OCI-LY3 (cell line): ENCODE measurements around the gene MYBPHL.

Source experiments
- H2AFZ ChIP-seq: fragments of 200-600, 300-600 bp; shearing (Covaris generic); 2 replicates; pipeline ENCODE4 v1.6.0; 2014; ENCODE audit warnings: antibody characterized with exemption, low read depth, low read length
- H3K27ac ChIP-seq: fragments of 200-600, 300-600 bp; sonication (generic); 2 replicates; pipeline ENCODE4 v1.5.1; 2014; ENCODE audit warnings: mild to moderate bottlenecking, low read length, moderate library complexity, mixed read lengths
- H3K27me3 ChIP-seq: fragments of 200-600, 300-600 bp; sonication (generic); 2 replicates; pipeline ENCODE4 v1.6.1; 2014; ENCODE audit warnings: low read depth, low read length, mixed read lengths
- H3K36me3 ChIP-seq: fragments of 200-600, 300-600 bp; sonication (generic); replicated peaks from 2 replicates; pipeline ENCODE3; 2014; ENCODE audit warnings: low read depth, low read length, mixed read lengths
- H3K4me1 ChIP-seq: fragments of 300-600, 200-600 bp; sonication (generic); 2 replicates; pipeline ENCODE4 v1.6.1; 2014; ENCODE audit warnings: low read length, mixed read lengths
- H3K4me2 ChIP-seq: fragments of 200-600, 300-600 bp; sonication (generic); 2 replicates; pipeline ENCODE4 v1.6.1; 2014; ENCODE audit warnings: low read length, mixed read lengths
- H3K4me3 ChIP-seq: fragments of 300-600, 200-600 bp; sonication (generic); 2 replicates; pipeline ENCODE4 v1.5.1; 2014; ENCODE audit warnings: antibody characterized with exemption, mild to moderate bottlenecking, low read length, moderate library complexity
- H3K79me2 ChIP-seq: fragments of 300-600, 200-600 bp; shearing (Covaris generic); 2 replicates; pipeline ENCODE4 v1.6.1; 2014; ENCODE audit warnings: mild to moderate bottlenecking, low read length, mixed read lengths
- H3K9ac ChIP-seq: fragments of 300-600, 200-600 bp; shearing (Covaris generic); 2 replicates; pipeline ENCODE4 v1.6.0; 2014; ENCODE audit warnings: mild to moderate bottlenecking, low read length, moderate library complexity
- H3K9me3 ChIP-seq: fragments of 200-600, 300-600 bp; shearing (Covaris generic); 2 replicates; pipeline ENCODE4 v1.6.1; 2014; ENCODE audit warnings: low read length, mixed read lengths; ENCODE audit not compliant: insufficient read depth
- H4K20me1 ChIP-seq: fragments of 200-600, 300-600 bp; sonication (generic); 2 replicates; pipeline ENCODE4 v1.6.1; 2016; ENCODE audit warnings: low read length, mixed read lengths; ENCODE audit not compliant: insufficient read depth
- CTCF ChIP-seq: fragments of 200-600, 300-600 bp; sonication (generic); IDR thresholded peaks from 2 replicates; pipeline ENCODE4 v1.5.1; 2014; ENCODE audit warnings: antibody characterized with exemption, low read length, low read depth
- EZH2phosphoT487 ChIP-seq: fragments of 200-600 bp; shearing (Covaris generic); IDR thresholded peaks from 2 replicates; pipeline ENCODE4 v1.6.1; 2018; ENCODE audit warnings: antibody characterized with exemption, mixed run types, low read depth

MYBPHL gene

GRCh38 chr1:109301874-109302273 is 4.9 kb downstream of the MYBPHL start:
- no peaks in the 10 kb centered on the region for H3K9me3 ChIP-seq
- H3K4me1 ChIP-seq = no peaks in the 10 kb centered on the region
- no peak overlapping the region for H3K9ac ChIP-seq
- H2AFZ ChIP-seq = no peak overlapping the region
- TF ChIP-seq CTCF (no peak), EZH2phosphoT487 (no peak)
- H3K79me2 ChIP-seq = no peaks in the 10 kb centered on the region
- no peak overlapping the region for H3K4me3 ChIP-seq
- no peaks in the 10 kb centered on the region for H3K27me3 ChIP-seq
- H3K36me3 ChIP-seq = no peaks in the 10 kb centered on the region
- no peak overlapping the region for H3K27ac ChIP-seq
- no peak overlapping the region for H3K4me2 ChIP-seq
- H4K20me1 ChIP-seq = no peaks in the 10 kb centered on the region

- Histone ChIP-seq H3K4me1 (no peaks in the 10 kb centered on the region), H3K9ac (no peak overlapping the region), H4K20me1 (no peaks in the 10 kb centered on the region), H3K4me2 (no peak overlapping the region), H3K36me3 (no peaks in the 10 kb centered on the region), H3K79me2 (no peaks in the 10 kb centered on the region), H3K27me3 (peaks cover under 1% of the 10 kb centered on the region; the same call in 1 of the 2 replicates), H2AFZ (no peak overlapping the region), H3K9me3 (no peaks in the 10 kb centered on the region), H3K4me3 (no peak overlapping the region), H3K27ac (no peak overlapping the region)
- no peak for TF ChIP-seq EZH2phosphoT487
- TF ChIP-seq CTCF = no peak
These were observed 6.1 kb downstream of the MYBPHL start for GRCh38 chr1:109300650-109301151.

- Histone ChIP-seq H3K36me3 (no peaks in the 10 kb centered on the region), H3K27ac (no peak overlapping the region), H3K9ac (no peak overlapping the region), H3K4me3 (no peak overlapping the region), H3K79me2 (no peaks in the 10 kb centered on the region), H2AFZ (no peak overlapping the region), H4K20me1 (no peaks in the 10 kb centered on the region), H3K9me3 (no peaks in the 10 kb centered on the region), H3K4me2 (no peak overlapping the region), H3K4me1 (peaks cover 3% of the 10 kb centered on the region), H3K27me3 (peaks cover 10% of the 10 kb centered on the region)
- TF ChIP-seq EZH2phosphoT487 (no peak), CTCF (no peak)
These were observed 7.1 kb downstream of the MYBPHL start for GRCh38 chr1:109299558-109300343.

GRCh38 chr1:109298666-109299557 is 7.9 kb downstream of the MYBPHL start:
- H3K9ac ChIP-seq = no peak overlapping the region
- no peaks in the 10 kb centered on the region for H3K9me3 ChIP-seq
- H4K20me1 ChIP-seq = no peaks in the 10 kb centered on the region
- H2AFZ ChIP-seq = no peak overlapping the region
- peaks cover 12% of the 10 kb centered on the region for H3K27me3 ChIP-seq
- peaks cover 7% of the 10 kb centered on the region for H3K4me1 ChIP-seq
- H3K4me3 ChIP-seq = no peak overlapping the region
- no peak for TF ChIP-seq EZH2phosphoT487
- TF ChIP-seq CTCF = no peak
- H3K36me3 ChIP-seq = no peaks in the 10 kb centered on the region
- no peak overlapping the region for H3K4me2 ChIP-seq
- H3K79me2 ChIP-seq = no peaks in the 10 kb centered on the region
- H3K27ac ChIP-seq = no peak overlapping the region
